GM18861 (cell line): ENCODE measurements around the gene B4GALT1.
"Not testable (repeated sequence)": the region's sequence is repeated elsewhere in the genome, so short reads cannot be mapped to it uniquely, and the experiment has no call there.

ENCODE experiments used
- ATAC-seq: cut with Tn5 transposase; IDR thresholded peaks from one replicate; pipeline ENCODE4 v1.9.1; 2021; ENCODE audit not compliant: unreplicated experiment

B4GALT1 gene

GRCh38 chr9:33185406-33185805, 18.3 kb upstream of the B4GALT1 start:
- ATAC-seq, result no peak

GRCh38 chr9:33184963-33185362, 17.8 kb upstream of the B4GALT1 start:
- ATAC-seq, result no peak

GRCh38 chr9:33182519-33182918, 15.4 kb upstream of the B4GALT1 start:
- ATAC-seq, result no peak

- no peak for ATAC-seq
Observed at GRCh38 chr9:33180526-33181184, 13.5 kb upstream of the B4GALT1 start.

GRCh38 chr9:33178972-33179697, 12.0 kb upstream of the B4GALT1 start:
- no peak for ATAC-seq

- peak; percentile 91 for ATAC-seq
Observed at GRCh38 chr9:33177639-33178038, 10.5 kb upstream of the B4GALT1 start.

- ATAC-seq, result no peak
Observed at GRCh38 chr9:33177086-33177485, 9.9 kb upstream of the B4GALT1 start.

- no peak for ATAC-seq
Observed at GRCh38 chr9:33175649-33176325, 8.7 kb upstream of the B4GALT1 start.

- ATAC-seq, result no peak
Observed at GRCh38 chr9:33172256-33173238, 5.4 kb upstream of the B4GALT1 start.

- no peak for ATAC-seq
Observed at GRCh38 chr9:33170464-33171415, 3.6 kb upstream of the B4GALT1 start.

- ATAC-seq, result no peak
Observed at GRCh38 chr9:33168941-33169544, 1.9 kb upstream of the B4GALT1 start.

- no peak for ATAC-seq
Observed at GRCh38 chr9:33167972-33168461, 881 bp upstream of the B4GALT1 start.

GRCh38 chr9:33166231-33167083, 679 bp downstream of the B4GALT1 start:
- ATAC-seq, result no peak

GRCh38 chr9:33165263-33166151, 1.6 kb downstream of the B4GALT1 start:
- peak; percentile 33 for ATAC-seq

GRCh38 chr9:33164921-33165262, 2.2 kb downstream of the B4GALT1 start:
- ATAC-seq, result not testable (repeated sequence)

- ATAC-seq, result peak; percentile 25
Observed at GRCh38 chr9:33164138-33164809, 2.9 kb downstream of the B4GALT1 start.
